GM18511 (cell line): ENCODE measurements around the gene MST1R.
"Not testable (repeated sequence)": the region's sequence is repeated elsewhere in the genome, so short reads cannot be mapped to it uniquely, and the experiment has no call there.

ENCODE experiments used
- ATAC-seq: cut with Tn5 transposase; IDR thresholded peaks from one replicate; pipeline ENCODE4 v1.9.1; 2021; ENCODE audit warnings: mild to moderate bottlenecking, moderate library complexity; ENCODE audit not compliant: unreplicated experiment

MST1R gene

GRCh38 chr3:49912881-49913281 is 9.2 kb upstream of the MST1R start:
- no peak for ATAC-seq

GRCh38 chr3:49911611-49912010 is 7.9 kb upstream of the MST1R start:
- no peak for ATAC-seq

- no peak for ATAC-seq
Observed at GRCh38 chr3:49911124-49911420, 7.4 kb upstream of the MST1R start.

- no peak for ATAC-seq
Observed at GRCh38 chr3:49910409-49911123, 6.9 kb upstream of the MST1R start.

- ATAC-seq, result no peak
Observed at GRCh38 chr3:49908373-49909199, 4.9 kb upstream of the MST1R start.

GRCh38 chr3:49906073-49906743 is 2.5 kb upstream of the MST1R start:
- ATAC-seq, result no peak

- ATAC-seq, result not testable (repeated sequence)
Observed at GRCh38 chr3:49904448-49904847, 775 bp upstream of the MST1R start.

GRCh38 chr3:49902511-49903345 is 945 bp downstream of the MST1R start:
- no peak for ATAC-seq

- no peak for ATAC-seq
Observed at GRCh38 chr3:49901366-49902339, 2.0 kb downstream of the MST1R start.

GRCh38 chr3:49900491-49901153 is 3.1 kb downstream of the MST1R start:
- no peak for ATAC-seq

- ATAC-seq, result no peak
Observed at GRCh38 chr3:49899815-49900214, 3.9 kb downstream of the MST1R start.

GRCh38 chr3:49898991-49899390 is 4.7 kb downstream of the MST1R start:
- no peak for ATAC-seq

- ATAC-seq, result no peak
Observed at GRCh38 chr3:49896345-49896744, 7.3 kb downstream of the MST1R start.

- no peak for ATAC-seq
Observed at GRCh38 chr3:49895791-49896190, 7.9 kb downstream of the MST1R start.

- ATAC-seq, result no peak
Observed at GRCh38 chr3:49889296-49889695, 14.4 kb downstream of the MST1R start.

GRCh38 chr3:49886922-49887265 is 16.8 kb downstream of the MST1R start:
- no peak for ATAC-seq

GRCh38 chr3:49883998-49884397 is 19.7 kb downstream of the MST1R start:
- ATAC-seq, result no peak

- no peak for ATAC-seq
Observed at GRCh38 chr3:49882166-49882565, 21.5 kb downstream of the MST1R start.

GRCh38 chr3:49880581-49881315 is 22.9 kb downstream of the MST1R start:
- no peak for ATAC-seq
